Osteocyte (in vitro differentiated cells): ENCODE measurements around the gene BIN2. TPM values are rescaled to one million over a fixed set of nuclear protein-coding genes. Genes with fewer than 3 reads are reported as not detected.

Experiments
- DNase-seq: peaks from one replicate; pipeline ENCODE4 v3.0.0; 2021; ENCODE audit warnings: mixed read lengths; ENCODE audit not compliant: unreplicated experiment; ENCODE audit errors: extremely low spot score
- H3K27ac Mint-ChIP-seq: one replicate; pipeline ENCODE4 v1.8.0; 2021; ENCODE audit warnings: mild to moderate bottlenecking, mixed read lengths; ENCODE audit not compliant: unreplicated experiment
- H3K27me3 Mint-ChIP-seq: one replicate; pipeline ENCODE4 v1.8.0; 2021; ENCODE audit warnings: mixed read lengths; ENCODE audit not compliant: unreplicated experiment
- H3K36me3 Mint-ChIP-seq: one replicate; pipeline ENCODE4 v1.8.0; 2021; ENCODE audit warnings: mixed read lengths; ENCODE audit not compliant: unreplicated experiment
- H3K4me1 Mint-ChIP-seq: one replicate; pipeline ENCODE4 v1.8.0; 2021; ENCODE audit warnings: mixed read lengths; ENCODE audit not compliant: unreplicated experiment
- H3K4me3 Mint-ChIP-seq: one replicate; pipeline ENCODE4 v1.8.0; 2021; ENCODE audit warnings: mild to moderate bottlenecking, moderate library complexity, mixed read lengths; ENCODE audit not compliant: unreplicated experiment
- H3K9me3 Mint-ChIP-seq: one replicate; pipeline ENCODE4 v1.8.0; 2021; ENCODE audit warnings: mixed read lengths; ENCODE audit not compliant: unreplicated experiment
- total RNA-seq: library from RNA; stranded (reverse); gene quantifications from 2 replicates; pipeline ENCODE4 v1.2.1, GENCODE V29; 2021
- TF ChIP-seq, protein P1 (sequence below): fragments of 200-600 bp; sonication (generic); IDR thresholded peaks from 2 replicates; pipeline ENCODE4 v1.5.0; 2021; ENCODE audit warnings: antibody characterized with exemption, mild to moderate bottlenecking, moderate library complexity

Gene BIN2
- total RNA-seq, 1 donor from 2014 or later, result not detected

DNA sequence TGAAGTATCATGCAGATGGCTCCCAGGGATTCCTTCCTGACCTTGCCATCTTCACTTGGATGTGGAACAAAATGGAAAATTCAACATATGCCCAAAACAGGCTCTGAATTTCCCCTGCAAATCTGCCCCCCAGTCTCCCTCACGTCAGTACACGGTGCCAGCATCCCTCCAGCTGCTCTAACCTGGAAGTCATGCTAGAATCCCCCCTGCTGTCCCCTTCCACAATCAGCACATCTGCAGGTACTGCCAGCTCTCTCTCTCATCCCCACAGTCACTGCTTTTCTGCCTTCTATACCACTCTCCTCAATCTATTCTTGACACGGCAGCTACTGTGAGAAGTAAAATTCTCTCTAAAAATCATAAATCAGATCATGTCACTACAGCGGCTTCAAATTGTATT, 45.6 kb upstream of the BIN2 start:
- H3K27me3 Mint-ChIP-seq, result no peaks in the 10 kb centered on the region
- TF ChIP-seq, protein P1, sequence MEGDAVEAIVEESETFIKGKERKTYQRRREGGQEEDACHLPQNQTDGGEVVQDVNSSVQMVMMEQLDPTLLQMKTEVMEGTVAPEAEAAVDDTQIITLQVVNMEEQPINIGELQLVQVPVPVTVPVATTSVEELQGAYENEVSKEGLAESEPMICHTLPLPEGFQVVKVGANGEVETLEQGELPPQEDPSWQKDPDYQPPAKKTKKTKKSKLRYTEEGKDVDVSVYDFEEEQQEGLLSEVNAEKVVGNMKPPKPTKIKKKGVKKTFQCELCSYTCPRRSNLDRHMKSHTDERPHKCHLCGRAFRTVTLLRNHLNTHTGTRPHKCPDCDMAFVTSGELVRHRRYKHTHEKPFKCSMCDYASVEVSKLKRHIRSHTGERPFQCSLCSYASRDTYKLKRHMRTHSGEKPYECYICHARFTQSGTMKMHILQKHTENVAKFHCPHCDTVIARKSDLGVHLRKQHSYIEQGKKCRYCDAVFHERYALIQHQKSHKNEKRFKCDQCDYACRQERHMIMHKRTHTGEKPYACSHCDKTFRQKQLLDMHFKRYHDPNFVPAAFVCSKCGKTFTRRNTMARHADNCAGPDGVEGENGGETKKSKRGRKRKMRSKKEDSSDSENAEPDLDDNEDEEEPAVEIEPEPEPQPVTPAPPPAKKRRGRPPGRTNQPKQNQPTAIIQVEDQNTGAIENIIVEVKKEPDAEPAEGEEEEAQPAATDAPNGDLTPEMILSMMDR, result no peak
- no peak for DNase-seq
- H3K4me1 Mint-ChIP-seq, result peaks cover 31% of the 10 kb centered on the region
- H3K27ac Mint-ChIP-seq, result no peak overlapping the region
- no peak overlapping the region for H3K4me3 Mint-ChIP-seq
- H3K36me3 Mint-ChIP-seq, result no peaks in the 10 kb centered on the region
- no peaks in the 10 kb centered on the region for H3K9me3 Mint-ChIP-seq

DNA sequence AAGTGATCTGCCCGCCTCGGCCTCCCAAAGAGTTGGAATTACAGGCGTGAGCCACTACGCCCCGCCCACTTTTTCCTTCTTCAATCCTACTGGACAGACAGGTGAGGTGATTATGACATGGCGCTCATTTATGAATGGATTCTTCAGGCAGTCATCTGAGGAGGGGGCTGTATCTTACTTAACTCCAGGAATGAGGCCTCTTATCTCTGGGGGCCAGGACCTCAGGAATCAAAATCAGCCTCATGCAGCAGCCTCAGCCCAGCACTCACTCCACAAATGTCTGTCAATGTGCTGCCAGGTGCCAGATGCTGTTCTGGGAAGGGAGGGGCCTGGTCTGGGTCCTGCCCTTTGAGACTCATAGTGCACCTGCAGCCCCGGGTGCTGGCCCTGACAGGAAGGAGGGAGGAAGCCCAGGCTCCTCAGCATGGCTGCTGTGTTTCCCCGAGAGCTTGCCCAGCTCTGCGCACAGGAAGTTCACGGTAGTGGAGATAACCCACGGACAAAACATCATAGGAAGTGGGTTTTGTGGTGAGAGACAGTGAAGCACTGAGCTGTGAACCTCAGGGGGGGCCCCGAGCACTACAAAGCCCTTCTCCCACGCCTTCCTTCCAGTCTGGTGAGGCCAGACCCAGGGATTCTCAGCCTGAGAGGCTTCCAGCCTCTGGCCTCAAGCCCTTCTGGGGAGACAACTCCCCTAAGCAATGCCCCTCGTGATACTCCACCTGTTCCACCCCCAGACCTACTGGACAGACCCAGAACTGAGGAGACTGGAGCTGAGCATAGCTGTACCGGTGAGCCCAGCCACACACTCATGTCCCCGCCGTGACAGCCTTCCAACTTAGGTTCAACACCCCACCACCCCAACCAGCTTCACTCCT, 44.9 kb upstream of the BIN2 start:
- no peak overlapping the region for H3K27ac Mint-ChIP-seq
- no peak for DNase-seq

DNA sequence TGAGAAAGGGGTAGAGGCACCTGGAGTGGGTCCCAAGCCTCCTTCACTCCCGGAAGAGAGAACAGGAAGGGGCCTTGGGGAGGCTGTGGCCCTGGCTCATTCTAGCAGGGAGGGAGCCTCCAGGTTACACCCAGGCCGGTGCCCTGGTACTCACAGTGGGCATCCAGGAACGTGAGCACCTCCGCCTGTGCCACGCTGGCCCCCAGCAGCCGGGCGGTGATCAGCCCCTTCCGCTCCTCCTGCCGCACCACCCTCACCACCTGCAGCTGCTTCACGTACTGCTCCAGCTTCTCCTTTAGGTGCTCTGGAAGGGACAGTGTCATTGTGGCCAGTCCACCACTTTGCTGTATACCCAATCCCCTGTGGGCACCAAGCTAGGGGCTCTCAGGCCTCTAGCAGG, 41.3 kb upstream of the BIN2 start:
- Mint-ChIP-seq H3K36me3 (no peaks in the 10 kb centered on the region), H3K9me3 (no peaks in the 10 kb centered on the region), H3K4me3 (no peak overlapping the region), H3K4me1 (peaks cover 6% of the 10 kb centered on the region), H3K27ac (no peak overlapping the region), H3K27me3 (no peaks in the 10 kb centered on the region)
- TF ChIP-seq, protein P1, result no peak
- DNase-seq, result no peak

More for the DNA sequence above, 44.9 kb upstream of the BIN2 start:
- no peaks in the 10 kb centered on the region for H3K9me3 Mint-ChIP-seq
- no peak overlapping the region for H3K4me3 Mint-ChIP-seq
- no peaks in the 10 kb centered on the region for H3K27me3 Mint-ChIP-seq
- TF ChIP-seq, protein P1, result no peak
- H3K36me3 Mint-ChIP-seq, result no peaks in the 10 kb centered on the region
- H3K4me1 Mint-ChIP-seq, result peaks cover 27% of the 10 kb centered on the region

DNA sequence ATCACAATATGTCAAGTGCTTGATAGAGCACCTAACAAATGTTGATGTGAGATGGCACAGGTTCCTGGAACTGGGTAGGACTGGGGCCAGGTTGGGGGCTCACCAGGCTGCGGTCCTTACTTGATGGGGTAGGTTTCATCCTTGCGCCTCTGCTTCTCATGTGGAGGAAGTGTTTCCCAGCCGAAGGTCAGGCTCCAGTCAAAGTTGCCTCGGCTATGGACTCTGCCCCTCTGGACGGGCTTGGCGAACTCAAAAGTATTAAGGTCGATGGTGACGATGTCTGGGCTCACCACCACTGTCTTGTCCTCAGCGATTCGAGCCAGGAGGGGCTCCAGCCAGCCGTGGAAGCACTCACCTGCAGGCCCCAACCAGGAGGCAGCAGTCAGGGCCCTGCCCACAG, 40.0 kb upstream of the BIN2 start:
- Mint-ChIP-seq H3K27me3 (no peaks in the 10 kb centered on the region), H3K4me1 (peaks cover 2% of the 10 kb centered on the region), H3K36me3 (no peaks in the 10 kb centered on the region), H3K4me3 (no peak overlapping the region), H3K9me3 (no peaks in the 10 kb centered on the region), H3K27ac (no peak overlapping the region)
- TF ChIP-seq, protein P1, result no peak
- no peak for DNase-seq

DNA sequence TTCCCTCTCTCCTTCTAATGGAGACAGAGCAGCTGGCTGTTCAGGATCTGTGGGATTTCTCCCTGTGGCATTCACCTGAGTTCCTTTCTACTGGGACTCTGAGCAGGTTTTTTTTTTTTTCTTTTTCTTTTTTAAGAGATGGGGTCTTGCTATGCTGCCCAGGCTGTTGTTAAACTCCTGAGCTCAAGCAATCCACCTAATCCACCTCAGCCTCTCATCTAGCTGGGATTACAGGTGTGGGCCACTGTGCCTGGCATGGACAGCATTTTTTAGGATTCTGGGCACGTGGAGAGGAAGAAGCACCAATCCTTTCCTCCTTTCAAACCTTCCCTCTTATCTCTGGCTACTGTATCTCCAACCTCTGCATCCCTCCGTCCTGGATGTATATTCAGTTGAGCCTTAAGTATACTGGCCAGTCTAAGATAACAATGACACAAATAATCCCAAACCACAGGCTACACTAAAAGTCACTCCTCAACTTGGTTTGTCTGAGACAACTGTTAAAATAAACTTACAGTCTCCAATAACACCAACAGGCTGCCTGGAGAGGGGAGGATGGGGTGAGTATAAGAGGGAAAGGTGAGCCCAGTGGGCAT, 38.9 kb upstream of the BIN2 start:
- TF ChIP-seq, protein P1, result no peak
- no peak overlapping the region for H3K4me3 Mint-ChIP-seq
- no peak for DNase-seq
- no peak overlapping the region for H3K27ac Mint-ChIP-seq
- no peaks in the 10 kb centered on the region for H3K27me3 Mint-ChIP-seq
- H3K9me3 Mint-ChIP-seq, result no peaks in the 10 kb centered on the region
- H3K36me3 Mint-ChIP-seq, result no peaks in the 10 kb centered on the region
- H3K4me1 Mint-ChIP-seq, result peaks cover 2% of the 10 kb centered on the region
